IPS-20b (cell line): ENCODE results near the gene ARHGEF5.
"Not testable (repeated sequence)": the region's sequence is repeated elsewhere in the genome, so short reads cannot be mapped to it uniquely, and the experiment has no call there.

Experiments used
- H3K27ac ChIP-seq: one replicate; pipeline ENCODE4 v1.5.1; 2013; ENCODE audit warnings: low read length
- H3K27me3 ChIP-seq: 2 replicates; pipeline ENCODE4 v1.6.1; 2013; ENCODE audit warnings: mild to moderate bottlenecking, low read length, inconsistent platforms; ENCODE audit not compliant: insufficient read depth
- H3K36me3 ChIP-seq: 2 replicates; pipeline ENCODE4 v1.6.1; 2013; ENCODE audit warnings: low read depth, mild to moderate bottlenecking, inconsistent platforms, low read length, moderate library complexity; ENCODE audit not compliant: insufficient read depth
- H3K4me1 ChIP-seq: 2 replicates; pipeline ENCODE4 v1.6.1; 2013; ENCODE audit warnings: mild to moderate bottlenecking, control low read depth, inconsistent platforms, low read length, moderate library complexity; ENCODE audit not compliant: insufficient read depth
- H3K4me3 ChIP-seq: 2 replicates; pipeline ENCODE4 v1.5.1; 2013; ENCODE audit warnings: mild to moderate bottlenecking, low read length, inconsistent platforms
- H3K9ac ChIP-seq: 2 replicates; pipeline ENCODE4 v1.6.1; 2013; ENCODE audit warnings: low read depth, mild to moderate bottlenecking, inconsistent platforms, low read length, moderate library complexity
- H3K9me3 ChIP-seq: 2 replicates; pipeline ENCODE4 v1.6.1; 2013; ENCODE audit warnings: mild to moderate bottlenecking, low read depth, low read length, inconsistent platforms; ENCODE audit not compliant: insufficient read depth

ARHGEF5 gene

DNA sequence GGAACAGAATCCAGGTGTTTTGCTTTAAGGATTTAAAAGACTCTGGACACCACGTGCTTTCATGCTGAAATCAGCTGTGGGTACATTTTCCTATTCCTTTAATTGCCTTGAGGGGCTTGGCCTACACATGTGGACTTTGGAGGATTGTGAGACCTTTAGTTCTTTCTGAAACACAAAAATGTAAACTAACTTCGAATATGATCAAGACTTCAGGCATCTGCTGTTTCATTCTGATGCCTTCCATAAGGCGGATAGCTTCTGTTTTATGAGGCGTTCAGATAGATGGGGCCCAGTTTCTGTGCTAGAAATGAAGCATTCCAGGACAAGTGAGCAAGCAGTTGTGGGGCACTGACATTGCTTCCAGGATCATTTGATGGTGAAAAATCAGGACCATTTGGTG, 49.7 kb downstream of the ARHGEF5 start:
- peaks cover 4% of the 10 kb centered on the region; the same call in 1 of the 2 replicates for H3K4me1 ChIP-seq
- H3K4me3 ChIP-seq = no peak overlapping the region
- no peaks in the 10 kb centered on the region for H3K9me3 ChIP-seq
- H3K36me3 ChIP-seq = no peaks in the 10 kb centered on the region
- H3K27ac ChIP-seq = no peak overlapping the region
- no peaks in the 10 kb centered on the region for H3K27me3 ChIP-seq
- no peak overlapping the region for H3K9ac ChIP-seq

GRCh38 chr7:144407266-144407931, 52.2 kb downstream of the ARHGEF5 start:
- Histone ChIP-seq H3K27ac (no peak overlapping the region), H3K9me3 (no peaks in the 10 kb centered on the region), H3K4me3 (no peak overlapping the region), H3K27me3 (no peaks in the 10 kb centered on the region), H3K4me1 (peaks cover 4% of the 10 kb centered on the region; the same call in 1 of the 2 replicates), H3K9ac (no peak overlapping the region; the same call in 1 of the 2 replicates), H3K36me3 (no peaks in the 10 kb centered on the region)

DNA sequence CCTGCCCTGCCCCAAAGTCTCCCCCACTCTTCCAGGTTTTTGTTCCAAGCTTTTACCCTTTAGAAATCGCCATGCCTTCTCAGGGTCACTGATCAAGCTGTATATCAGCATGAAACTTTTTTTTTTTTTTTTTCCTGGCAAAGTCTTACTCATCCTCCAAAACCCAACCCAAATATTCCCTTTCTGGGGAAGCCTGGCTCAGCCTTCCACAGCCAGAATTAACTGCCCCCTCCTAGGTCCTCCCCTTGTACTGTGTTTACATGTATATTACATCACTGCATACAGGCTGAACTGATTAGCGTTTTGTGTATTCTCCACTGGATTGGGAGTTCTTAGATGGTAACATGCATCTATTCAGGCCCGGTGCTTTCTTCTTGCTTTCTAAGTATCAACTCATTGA, 52.9 kb downstream of the ARHGEF5 start:
- Histone ChIP-seq H3K9ac (no peak overlapping the region), H3K9me3 (no peaks in the 10 kb centered on the region), H3K4me1 (peaks cover 4% of the 10 kb centered on the region; the same call in 1 of the 2 replicates), H3K27ac (no peak overlapping the region), H3K4me3 (no peak overlapping the region), H3K36me3 (no peaks in the 10 kb centered on the region), H3K27me3 (no peaks in the 10 kb centered on the region)

DNA sequence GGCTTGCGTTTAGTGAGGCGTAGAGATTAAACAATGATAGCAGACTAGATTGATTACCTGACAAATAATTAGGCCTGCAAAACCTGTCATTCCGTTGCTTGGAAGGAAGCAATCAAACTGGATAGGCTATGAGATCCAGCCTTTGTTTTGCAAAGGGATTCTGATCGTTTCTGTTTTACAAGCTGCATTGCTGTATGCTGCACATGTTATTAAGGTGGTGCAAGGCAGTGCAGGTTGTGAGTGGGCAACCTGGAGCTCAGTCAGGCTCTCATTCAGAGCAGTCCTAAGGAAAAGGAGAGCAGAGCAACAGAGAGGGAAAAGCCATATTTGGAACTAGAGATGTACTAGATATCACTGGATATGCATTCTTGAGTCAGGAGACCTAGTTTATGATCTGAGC, 55.2 kb downstream of the ARHGEF5 start:
- Histone ChIP-seq H3K9ac (no peak overlapping the region), H3K9me3 (no peaks in the 10 kb centered on the region), H3K36me3 (no peaks in the 10 kb centered on the region), H3K27me3 (no peaks in the 10 kb centered on the region), H3K4me3 (no peak overlapping the region), H3K27ac (no peak overlapping the region), H3K4me1 (peaks cover 4% of the 10 kb centered on the region; the same call in 1 of the 2 replicates)

GRCh38 chr7:144414815-144415214, 59.6 kb downstream of the ARHGEF5 start:
- no peak overlapping the region for H3K4me3 ChIP-seq
- H3K4me1 ChIP-seq = no peaks in the 10 kb centered on the region

DNA sequence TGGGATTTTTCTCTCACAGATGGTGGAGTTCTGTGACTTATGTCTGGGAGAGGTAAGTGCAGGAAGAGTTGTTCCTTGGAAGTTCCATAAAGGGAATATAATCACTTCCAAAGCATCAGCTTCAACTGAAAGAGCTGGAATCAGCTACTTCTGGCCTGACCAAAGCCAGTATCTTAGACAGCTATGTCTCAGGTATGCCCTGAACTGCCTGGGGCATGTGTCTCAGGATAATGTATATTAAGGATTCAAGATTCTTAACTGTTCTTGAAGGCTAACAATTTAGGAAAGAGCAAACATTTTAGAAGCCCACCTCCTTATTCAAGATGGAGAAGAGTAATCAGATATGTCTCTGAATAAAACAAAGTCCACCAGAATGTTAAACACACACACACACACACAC, 60.7 kb downstream of the ARHGEF5 start:
- Histone ChIP-seq H3K27me3 (no peaks in the 10 kb centered on the region), H3K9me3 (no peaks in the 10 kb centered on the region), H3K4me3 (no peak overlapping the region), H3K36me3 (no peaks in the 10 kb centered on the region), H3K27ac (no peak overlapping the region), H3K9ac (no peak overlapping the region), H3K4me1 (no peaks in the 10 kb centered on the region)

More at GRCh38 chr7:144414815-144415214, 59.6 kb downstream of the ARHGEF5 start:
- Histone ChIP-seq H3K9ac (no peak overlapping the region), H3K36me3 (no peaks in the 10 kb centered on the region), H3K9me3 (no peaks in the 10 kb centered on the region), H3K27ac (no peak overlapping the region), H3K27me3 (no peaks in the 10 kb centered on the region)

- no peaks in the 10 kb centered on the region for H3K4me1 ChIP-seq
- no peak overlapping the region for H3K9ac ChIP-seq
- no peaks in the 10 kb centered on the region for H3K9me3 ChIP-seq
Measured at GRCh38 chr7:144416341-144416740, 61.1 kb downstream of the ARHGEF5 start.

DNA sequence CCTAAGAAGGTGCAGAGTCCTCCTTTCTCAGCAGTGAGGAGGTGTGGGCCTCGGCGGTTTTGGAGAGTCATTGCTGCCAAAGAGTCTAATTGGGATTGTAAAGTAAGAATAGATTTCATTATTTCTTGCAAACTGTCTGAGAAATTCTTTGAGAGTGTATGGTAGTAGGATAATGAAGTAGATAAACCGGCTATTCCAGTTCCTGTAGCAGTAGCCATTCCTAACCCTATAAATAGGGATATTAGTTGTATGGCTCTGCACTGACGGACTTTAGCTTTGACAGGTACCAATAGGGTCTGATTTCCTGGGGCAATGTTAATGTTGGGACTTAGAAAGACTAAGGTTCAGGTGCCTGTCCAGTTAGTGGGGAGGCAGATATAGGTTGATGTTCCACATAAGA, 63.7 kb downstream of the ARHGEF5 start:
- H3K4me1 ChIP-seq, H3K9me3 ChIP-seq, H3K36me3 ChIP-seq, H3K27me3 ChIP-seq, H3K4me3 ChIP-seq, H3K9ac ChIP-seq, H3K27ac ChIP-seq: not testable (repeated sequence)

More at GRCh38 chr7:144416341-144416740, 61.1 kb downstream of the ARHGEF5 start:
- H3K36me3 ChIP-seq = no peaks in the 10 kb centered on the region
- no peak overlapping the region for H3K27ac ChIP-seq
- no peaks in the 10 kb centered on the region for H3K27me3 ChIP-seq
- H3K4me3 ChIP-seq = no peak overlapping the region

DNA sequence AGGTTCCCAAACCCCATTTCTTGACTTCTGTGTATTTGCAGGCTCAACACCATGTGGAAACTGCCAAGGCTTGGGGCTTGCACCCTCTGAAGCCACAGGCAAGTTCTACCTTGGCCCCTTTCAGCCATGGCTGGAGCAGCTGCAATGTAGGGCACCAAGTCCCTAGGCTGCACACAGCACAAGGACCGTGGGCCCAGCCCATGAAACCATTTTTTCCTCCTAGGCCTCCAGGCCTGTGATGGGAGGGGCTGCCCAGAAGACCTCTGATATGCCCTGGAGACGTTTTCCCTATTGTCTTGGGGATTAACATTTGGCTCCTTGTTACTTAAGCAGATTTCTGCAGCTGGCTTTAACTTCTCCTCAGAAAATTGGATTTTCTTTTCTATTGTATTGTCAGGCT, 72.3 kb downstream of the ARHGEF5 start:
- peaks cover 31% of the 10 kb centered on the region for H3K9me3 ChIP-seq
- not testable (repeated sequence) for H3K27me3 ChIP-seq, H3K4me1 ChIP-seq, H3K4me3 ChIP-seq, H3K27ac ChIP-seq, H3K36me3 ChIP-seq, H3K9ac ChIP-seq

DNA sequence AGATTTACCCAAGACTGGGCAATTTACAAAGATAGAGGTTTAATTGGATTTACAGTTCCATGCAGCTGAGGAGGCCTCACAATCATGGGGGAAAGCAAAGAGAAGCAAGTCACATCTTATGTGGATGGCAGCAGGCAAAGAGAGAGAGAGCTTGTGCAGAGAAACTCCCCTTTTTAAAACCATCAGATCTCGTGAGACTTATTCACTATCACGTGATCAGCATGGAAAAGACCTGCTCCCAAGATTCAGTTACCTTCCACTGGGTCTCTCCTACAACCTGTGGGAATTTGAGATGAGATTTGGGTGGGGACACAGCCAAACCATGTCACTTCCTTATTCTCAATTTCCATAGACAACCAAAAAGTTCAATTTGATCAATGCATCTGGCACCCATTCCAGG, 73.2 kb downstream of the ARHGEF5 start:
- Histone ChIP-seq H3K36me3 (no peaks in the 10 kb centered on the region), H3K27me3 (no peaks in the 10 kb centered on the region), H3K27ac (no peak overlapping the region), H3K9ac (no peak overlapping the region), H3K4me3 (no peak overlapping the region), H3K4me1 (no peaks in the 10 kb centered on the region), H3K9me3 (peaks cover 31% of the 10 kb centered on the region)
